HepG2 (cell line): ENCODE data around the gene CCNYL1. TPM values are rescaled to one million over a fixed set of nuclear protein-coding genes. Genes with fewer than 3 reads are reported as not detected.

Experiments used
- ATF4 ChIP-seq, 2 experiments: fragments of 450-650 bp in 1 of 2; sonication (generic) in 1 of 2; formaldehyde crosslinking; IDR thresholded peaks; 2 replicates each; pipeline versions ENCODE4 v1.5.0 to v1.8.0; 2020 to 2022; ENCODE audit warnings: mild to moderate bottlenecking in 1 of 2, missing genetic modification reagents in 1 of 2
- DMTF1 ChIP-seq: sonication (generic); formaldehyde crosslinking; IDR thresholded peaks from 2 replicates; pipeline ENCODE4 v1.4.0; 2020; ENCODE audit warnings: mild to moderate bottlenecking, missing genetic modification reagents
- EEA1 ChIP-seq: sonication (generic); formaldehyde crosslinking; IDR thresholded peaks from 2 replicates; pipeline ENCODE4 v1.5.1; 2020; ENCODE audit warnings: mild to moderate bottlenecking, missing genetic modification reagents, borderline replicate concordance
- FOSL1 ChIP-seq: sonication (generic); formaldehyde crosslinking; IDR thresholded peaks from 2 replicates; pipeline ENCODE4 v1.9.0; 2021; ENCODE audit warnings: missing genetic modification reagents, borderline replicate concordance
- FOXK1 ChIP-seq: sonication (generic); formaldehyde crosslinking; IDR thresholded peaks from 2 replicates; pipeline ENCODE4 v1.4.0; 2020; ENCODE audit warnings: low read depth, missing genetic modification reagents, borderline replicate concordance
- HBP1 ChIP-seq: IDR thresholded peaks from 2 replicates; pipeline ENCODE4 v1.6.1; 2016; ENCODE audit warnings: low read depth, control low read depth
- HDAC1 ChIP-seq: sonication (generic); formaldehyde crosslinking; IDR thresholded peaks from 2 replicates; pipeline ENCODE4 v1.5.1; 2020; ENCODE audit warnings: mild to moderate bottlenecking, missing genetic modification reagents
- MTA3 ChIP-seq: sonication (generic); formaldehyde crosslinking; IDR thresholded peaks from 2 replicates; pipeline ENCODE4 v1.4.0; 2020; ENCODE audit warnings: missing genetic modification reagents
- NCOA2 ChIP-seq: sonication (generic); formaldehyde crosslinking; IDR thresholded peaks from 2 replicates; pipeline ENCODE4 v1.8.0; 2022; ENCODE audit warnings: inconsistent platforms
- NFE2 ChIP-seq: sonication (generic); formaldehyde crosslinking; IDR thresholded peaks from 2 replicates; pipeline ENCODE4 v1.4.0; 2020; ENCODE audit warnings: missing genetic modification reagents
- NFIC ChIP-seq: IDR thresholded peaks from 2 replicates; pipeline ENCODE4 v1.6.1; 2012; ENCODE audit warnings: mild to moderate bottlenecking, low read length, inconsistent platforms
- ONECUT2 ChIP-seq: sonication (generic); formaldehyde crosslinking; IDR thresholded peaks from 2 replicates; pipeline ENCODE4 v1.4.0; 2020; ENCODE audit warnings: missing genetic modification reagents
- PHF8 ChIP-seq: sonication (generic); formaldehyde crosslinking; IDR thresholded peaks from 2 replicates; pipeline ENCODE4 v1.5.0; 2020; ENCODE audit warnings: missing genetic modification reagents
- PITX1 ChIP-seq: sonication (generic); formaldehyde crosslinking; IDR thresholded peaks from 2 replicates; pipeline ENCODE4 v1.5.1; 2020; ENCODE audit warnings: mild to moderate bottlenecking, missing genetic modification reagents
- TSC22D2 ChIP-seq: sonication (generic); formaldehyde crosslinking; IDR thresholded peaks from 2 replicates; pipeline ENCODE4 v1.5.1; 2020; ENCODE audit warnings: missing genetic modification reagents, mild to moderate bottlenecking, borderline replicate concordance
- ZKSCAN1 ChIP-seq: fragments of 150-350 bp; IDR thresholded peaks from 2 replicates; pipeline ENCODE4 v1.6.1; 2014; ENCODE audit warnings: low read length
- ZNF276 ChIP-seq: sonication (generic); formaldehyde crosslinking; IDR thresholded peaks from 2 replicates; pipeline ENCODE4 v1.4.0; 2020; ENCODE audit warnings: mild to moderate bottlenecking, low read depth, missing genetic modification reagents
- ZNF543 ChIP-seq: sonication (generic); formaldehyde crosslinking; IDR thresholded peaks from 2 replicates; pipeline ENCODE4 v1.4.0; 2020; ENCODE audit warnings: mild to moderate bottlenecking, missing genetic modification reagents
- ZNF652 ChIP-seq: IDR thresholded peaks from 2 replicates; pipeline ENCODE4 v1.6.1; 2016; ENCODE audit warnings: low read depth, borderline replicate concordance
- ZNF720 ChIP-seq: sonication (generic); formaldehyde crosslinking; IDR thresholded peaks from 2 replicates; pipeline ENCODE4 v1.4.0; 2020; ENCODE audit warnings: missing genetic modification reagents
- ZNF790 ChIP-seq: sonication (generic); formaldehyde crosslinking; IDR thresholded peaks from 2 replicates; pipeline ENCODE4 v1.8.0; 2022; ENCODE audit warnings: missing genetic modification reagents, mild to moderate bottlenecking, borderline replicate concordance
- ZNF841 ChIP-seq: sonication (generic); formaldehyde crosslinking; IDR thresholded peaks from 2 replicates; pipeline ENCODE4 v1.8.1; 2023; ENCODE audit warnings: missing genetic modification reagents, borderline replicate concordance
- polyA plus RNA-seq, 8 experiments: library from polyadenylated mRNA; depleted of rRNA in 3 of 8; stranded (reverse) in 7 of 8; unstranded in 1 of 8; fragments of >200 nt; fragmentation: Illumina TruSeq in 4 of 8; extraction: Trizol in 4 of 8; gene quantifications; 2 replicates each; pipeline versions ENCODE4 v1.2.1 to v1.2.3, GENCODE V29; 2011 to 2016; ENCODE audit warnings: low read depth in 4 of 8, missing spikeins in 1 of 8, mixed read lengths in 1 of 8; ENCODE audit not compliant: insufficient read depth in 1 of 8
- total RNA-seq, 5 experiments: library from RNA; depleted of rRNA; stranded (reverse); fragments of >200 nt; fragmentation: Illumina TruSeq; extraction: Trizol; gene quantifications; 2 replicates each; pipeline ENCODE4 v1.2.3, GENCODE V29; 2016; ENCODE audit warnings: low read depth in 1 of 5

CCNYL1 gene
- total and polyA plus RNA-seq, 2 of the 13 experiments (the other 11 are each of a cell fraction or from before 2014, with no cell fraction given) = 12.5 to 16.2 TPM

- no peak for TF ChIP-seq ZNF790 (CRISPR knock-in tag)
- TF ChIP-seq ZNF652 (CRISPR knock-in tag) = no peak
- TF ChIP-seq HDAC1 = peak; percentile 15
- no peak for TF ChIP-seq DMTF1 (CRISPR knock-in tag)
- no peak for TF ChIP-seq ZKSCAN1
- TF ChIP-seq PHF8 = peak; percentile 61
- TF ChIP-seq FOSL1 (CRISPR knock-in tag) = no peak
- no peak for TF ChIP-seq TSC22D2 (CRISPR knock-in tag)
- no peak for TF ChIP-seq NFE2 (CRISPR knock-in tag)
- no peak for TF ChIP-seq ZNF543 (CRISPR knock-in tag)
- TF ChIP-seq ONECUT2 (CRISPR knock-in tag) = no peak
- TF ChIP-seq ZNF276 (CRISPR knock-in tag) = no peak; the same call in 1 of the 2 replicates
- no peak for TF ChIP-seq FOXK1 (CRISPR knock-in tag)
- TF ChIP-seq HBP1 (CRISPR knock-in tag) = no peak
- no peak for TF ChIP-seq ZNF720 (CRISPR knock-in tag)
- TF ChIP-seq MTA3 (CRISPR knock-in tag) = no peak
- no peak for TF ChIP-seq ATF4 (CRISPR knock-in tag; IDR thresholded peaks at IDR 0.05)
- 0 out of 2 replicates have a peak, but pooled peaks have one; percentile 13 for TF ChIP-seq PITX1
- TF ChIP-seq NFIC = no peak
- no peak for TF ChIP-seq EEA1 (CRISPR knock-in tag)
- TF ChIP-seq ZNF841 (CRISPR knock-in tag) = no peak
- TF ChIP-seq NCOA2 (CRISPR knock-in tag) = no peak
These were observed 500 bp downstream of the CCNYL1 start (continued) for GRCh38 chr2:207711750-207712530.
